SU-DHL-6 (cell line): ENCODE results near the gene IL24.

Source experiments
- H2AFZ ChIP-seq: fragments of 200-600 bp; sonication (generic); 2 replicates; pipeline ENCODE4 v1.6.1; 2014; ENCODE audit warnings: low read depth, mild to moderate bottlenecking, moderate library complexity, mixed read lengths, antibody characterized with exemption, low read length; ENCODE audit not compliant: severe bottlenecking
- H3F3A ChIP-seq: fragments of 200-600 bp; shearing (Covaris generic); 2 replicates; pipeline ENCODE4 v1.6.0; 2016; ENCODE audit warnings: antibody characterized with exemption, mild to moderate bottlenecking; ENCODE audit not compliant: insufficient read depth
- H3K27ac ChIP-seq: fragments of 200-600 bp; sonication (generic); 2 replicates; pipeline ENCODE4 v1.5.1; 2016; ENCODE audit warnings: low read depth, mild to moderate bottlenecking, low read length, moderate library complexity, mixed read lengths
- H3K27me3 ChIP-seq: fragments of 200-600 bp; sonication (generic), shearing (Covaris generic); 2 replicates; pipeline ENCODE4 v1.6.0; 2014; ENCODE audit warnings: mild to moderate bottlenecking, low read length
- H3K36me3 ChIP-seq: fragments of 200-600 bp; sonication (generic); 2 replicates; pipeline ENCODE4 v1.6.1; 2014; ENCODE audit warnings: mild to moderate bottlenecking, low read length, mixed read lengths
- H3K4me2 ChIP-seq: fragments of 300-600, 200-600 bp; shearing (Covaris generic), sonication (generic); 2 replicates; pipeline ENCODE4 v1.6.0; 2014; ENCODE audit warnings: low read length, low read depth, mild to moderate bottlenecking; ENCODE audit not compliant: poor library complexity, severe bottlenecking
- H3K4me3 ChIP-seq: fragments of 200-600 bp; sonication (generic); 2 replicates; pipeline ENCODE4 v1.5.1; 2014; ENCODE audit warnings: antibody characterized with exemption, low read length, mild to moderate bottlenecking, mixed read lengths; ENCODE audit not compliant: insufficient read depth, poor library complexity, severe bottlenecking
- H3K79me2 ChIP-seq: fragments of 200-600 bp; sonication (generic); 2 replicates; pipeline ENCODE4 v1.6.1; 2014; ENCODE audit warnings: mild to moderate bottlenecking, low read length, moderate library complexity; ENCODE audit not compliant: insufficient read depth
- H3K9ac ChIP-seq: fragments of 200-600 bp; sonication (generic); 2 replicates; pipeline ENCODE4 v1.7.0; 2014; ENCODE audit warnings: mild to moderate bottlenecking, low read length
- H3K9me2 ChIP-seq: fragments of 200-600 bp; sonication (generic); replicated peaks from 2 replicates; pipeline ENCODE4 v1.6.1; 2014; ENCODE audit warnings: low read length; ENCODE audit not compliant: insufficient read depth
- H3K9me3 ChIP-seq: fragments of 200-600 bp; sonication (generic); 2 replicates; pipeline ENCODE4 v1.6.1; 2014; ENCODE audit warnings: low read length, mixed read lengths; ENCODE audit not compliant: insufficient read depth
- H4K20me1 ChIP-seq: fragments of 200-600 bp; sonication (generic); 2 replicates; pipeline ENCODE4 v1.6.1; 2014; ENCODE audit warnings: low read depth, mild to moderate bottlenecking, antibody characterized with exemption, low read length, moderate library complexity, mixed read lengths
- EZH2phosphoT487 ChIP-seq: fragments of 200-600 bp; sonication (generic), shearing (Covaris generic); conservative IDR thresholded peaks from 2 replicates; pipeline ENCODE4 v1.6.1; 2018; ENCODE audit warnings: mild to moderate bottlenecking, antibody characterized with exemption, low read length, moderate library complexity, mixed read lengths
- TF ChIP-seq, protein P1 (sequence below): fragments of 200-600 bp; sonication (generic); IDR thresholded peaks from one replicate; pipeline ENCODE4 v1.5.1; 2017; ENCODE audit warnings: antibody characterized with exemption, mild to moderate bottlenecking, low read length, moderate library complexity; ENCODE audit not compliant: insufficient read depth, poor library complexity, severe bottlenecking

Gene IL24

DNA sequence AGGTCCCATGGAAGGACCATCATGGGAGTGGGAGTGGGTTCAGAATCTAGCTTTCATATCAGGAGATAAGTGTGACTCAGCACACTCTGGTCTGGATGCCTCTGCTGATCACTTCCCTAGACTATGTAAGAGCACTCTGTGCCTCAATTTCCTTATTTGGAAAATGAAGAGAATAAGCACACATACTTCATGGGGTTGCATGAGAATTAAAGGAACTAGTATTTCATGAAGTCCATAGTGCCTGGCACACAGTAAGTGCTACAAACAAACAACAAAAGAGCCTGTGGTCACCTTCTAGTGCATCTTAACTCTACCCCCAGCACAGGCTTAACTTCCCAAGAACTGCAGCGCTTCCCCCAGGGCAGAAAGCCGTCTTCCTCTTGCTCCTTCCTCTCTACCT is 41.4 kb upstream of the IL24 start:
- H3K27ac ChIP-seq = no peak overlapping the region
- H2AFZ ChIP-seq = no peak overlapping the region
- H3K27me3 ChIP-seq = no peaks in the 10 kb centered on the region
- H3K9me2 ChIP-seq = no peaks in the 10 kb centered on the region
- no peaks in the 10 kb centered on the region for H3F3A ChIP-seq
- H4K20me1 ChIP-seq = no peaks in the 10 kb centered on the region
- no peak overlapping the region for H3K9ac ChIP-seq
- H3K4me2 ChIP-seq = no peak overlapping the region
- no peak overlapping the region for H3K4me3 ChIP-seq
- H3K36me3 ChIP-seq = no peaks in the 10 kb centered on the region
- H3K79me2 ChIP-seq = no peaks in the 10 kb centered on the region
- no peaks in the 10 kb centered on the region for H3K9me3 ChIP-seq
- no peak for TF ChIP-seq EZH2phosphoT487
- TF ChIP-seq, protein P1, sequence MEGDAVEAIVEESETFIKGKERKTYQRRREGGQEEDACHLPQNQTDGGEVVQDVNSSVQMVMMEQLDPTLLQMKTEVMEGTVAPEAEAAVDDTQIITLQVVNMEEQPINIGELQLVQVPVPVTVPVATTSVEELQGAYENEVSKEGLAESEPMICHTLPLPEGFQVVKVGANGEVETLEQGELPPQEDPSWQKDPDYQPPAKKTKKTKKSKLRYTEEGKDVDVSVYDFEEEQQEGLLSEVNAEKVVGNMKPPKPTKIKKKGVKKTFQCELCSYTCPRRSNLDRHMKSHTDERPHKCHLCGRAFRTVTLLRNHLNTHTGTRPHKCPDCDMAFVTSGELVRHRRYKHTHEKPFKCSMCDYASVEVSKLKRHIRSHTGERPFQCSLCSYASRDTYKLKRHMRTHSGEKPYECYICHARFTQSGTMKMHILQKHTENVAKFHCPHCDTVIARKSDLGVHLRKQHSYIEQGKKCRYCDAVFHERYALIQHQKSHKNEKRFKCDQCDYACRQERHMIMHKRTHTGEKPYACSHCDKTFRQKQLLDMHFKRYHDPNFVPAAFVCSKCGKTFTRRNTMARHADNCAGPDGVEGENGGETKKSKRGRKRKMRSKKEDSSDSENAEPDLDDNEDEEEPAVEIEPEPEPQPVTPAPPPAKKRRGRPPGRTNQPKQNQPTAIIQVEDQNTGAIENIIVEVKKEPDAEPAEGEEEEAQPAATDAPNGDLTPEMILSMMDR = no peak

GRCh38 chr1:206856674-206857464 is 40.4 kb upstream of the IL24 start:
- no peak overlapping the region for H3K4me2 ChIP-seq
- H3K4me3 ChIP-seq = no peak overlapping the region
- no peak for TF ChIP-seq EZH2phosphoT487
- TF ChIP-seq, protein P1 = peak; percentile 64
- H3K27ac ChIP-seq = no peak overlapping the region
- no peaks in the 10 kb centered on the region for H3K79me2 ChIP-seq
- no peaks in the 10 kb centered on the region for H4K20me1 ChIP-seq
- H3K36me3 ChIP-seq = no peaks in the 10 kb centered on the region
- H3K9ac ChIP-seq = no peak overlapping the region
- H3F3A ChIP-seq = no peaks in the 10 kb centered on the region
- no peaks in the 10 kb centered on the region for H3K9me3 ChIP-seq
- H2AFZ ChIP-seq = no peak overlapping the region
- no peaks in the 10 kb centered on the region for H3K9me2 ChIP-seq
- no peaks in the 10 kb centered on the region for H3K27me3 ChIP-seq

DNA sequence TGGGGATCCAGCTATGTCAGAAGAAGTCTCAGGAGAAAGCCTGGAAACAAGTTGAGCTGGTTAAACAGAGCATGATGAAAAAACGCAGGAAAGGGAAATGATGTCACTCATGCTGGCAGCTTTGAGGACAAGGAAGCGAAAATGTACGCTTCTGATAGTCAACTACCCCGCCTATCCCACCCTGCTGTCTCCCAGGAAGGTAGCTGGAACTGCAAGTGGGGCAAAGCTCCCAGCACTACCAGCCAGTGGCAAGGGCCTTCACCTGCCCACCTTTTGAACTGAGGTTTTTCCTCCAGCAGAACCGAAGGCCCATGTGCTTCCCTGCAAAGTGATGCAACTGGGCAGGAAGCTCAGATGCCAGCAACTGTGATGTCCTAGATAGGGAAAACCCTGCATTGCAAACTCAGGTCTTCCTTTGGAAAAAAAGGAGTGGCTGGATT is 38.1 kb upstream of the IL24 start:
- Histone ChIP-seq H3K9me3 (no peaks in the 10 kb centered on the region), H2AFZ (no peak overlapping the region), H3K27me3 (no peaks in the 10 kb centered on the region), H3F3A (no peaks in the 10 kb centered on the region), H3K36me3 (no peaks in the 10 kb centered on the region), H3K4me3 (no peak overlapping the region), H4K20me1 (no peaks in the 10 kb centered on the region), H3K9me2 (no peaks in the 10 kb centered on the region), H3K4me2 (no peak overlapping the region), H3K79me2 (no peaks in the 10 kb centered on the region), H3K9ac (no peak overlapping the region), H3K27ac (no peak overlapping the region)
- no peak for TF ChIP-seq EZH2phosphoT487
- TF ChIP-seq, protein P1 = no peak
